GM10248 (cell line): ENCODE results near the gene UBE2G1.

ENCODE experiments used
- CTCF ChIA-PET: fragments of 300-600 bp; sonication (Branson Sonifier 250); formaldehyde crosslinking; extraction: SDS; loops from one replicate; lab custom pipeline; 2021; ENCODE audit warnings: antibody characterized with exemption; lab: Yijun Ruan, JAX
- POLR2A ChIA-PET: fragments of 350-650 bp; sonication (Branson Sonifier 250); formaldehyde crosslinking; extraction: SDS; loops from one replicate; lab custom pipeline; 2020; ENCODE audit warnings: antibody characterized with exemption; lab: Yijun Ruan, JAX
- DNase-seq: peaks from one replicate; pipeline ENCODE4 v3.0.0; 2012; ENCODE audit errors: extremely low spot score
- TF ChIP-seq, protein P1 (sequence below): IDR thresholded peaks from 2 replicates; pipeline ENCODE4 v1.5.1; 2012; ENCODE audit warnings: mild to moderate bottlenecking, low read depth; ENCODE audit errors: extremely low read depth, missing control alignments, control extremely low read depth

UBE2G1 gene

DNA sequence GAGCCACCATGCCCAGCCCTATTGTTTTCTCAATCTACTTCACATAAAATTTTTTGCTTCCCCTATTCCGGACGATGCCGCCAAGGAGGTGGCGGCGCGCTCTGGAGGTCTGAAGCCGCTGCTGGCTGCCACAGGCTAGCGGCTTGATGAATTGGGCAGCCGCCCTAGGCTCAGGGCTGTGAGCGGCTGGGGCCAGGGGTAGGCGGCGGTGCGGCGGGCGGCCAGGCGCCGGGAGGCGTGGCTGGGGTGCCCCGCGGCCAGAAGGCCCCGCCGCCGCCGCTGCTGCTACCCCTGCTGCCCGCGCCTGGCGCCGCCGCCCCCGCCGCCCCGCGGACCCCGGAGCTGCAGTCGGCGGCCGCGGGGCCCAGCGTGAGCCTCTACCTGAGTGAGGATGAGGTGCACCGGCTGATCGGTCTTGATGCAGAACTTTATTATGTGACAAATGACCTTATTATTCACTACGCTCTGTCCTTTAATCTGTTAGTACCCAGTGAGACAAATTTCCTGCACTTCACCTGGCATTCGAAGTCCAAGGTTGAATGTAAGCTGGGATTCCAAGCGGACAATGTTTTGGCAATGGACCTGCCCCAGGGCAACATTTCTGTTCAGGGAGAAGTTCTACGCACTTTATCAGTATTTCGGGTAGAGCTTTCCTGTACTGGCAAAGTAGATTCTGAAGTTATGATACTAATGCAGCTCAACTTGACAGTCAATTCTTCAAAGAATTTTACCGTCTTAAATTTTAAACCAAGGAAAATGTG lies 144.4 kb downstream of the UBE2G1 start:
- ChIA-PET POLR2A (no interaction called here), CTCF (interaction anchor here (1.0 to 15.8 kb wide), 6 partner anchors 8 to 194 kb away, joined by 3 to 248 read pairs (median 5); no protein-coding TSS in a partner anchor)
- TF ChIP-seq, protein P1, sequence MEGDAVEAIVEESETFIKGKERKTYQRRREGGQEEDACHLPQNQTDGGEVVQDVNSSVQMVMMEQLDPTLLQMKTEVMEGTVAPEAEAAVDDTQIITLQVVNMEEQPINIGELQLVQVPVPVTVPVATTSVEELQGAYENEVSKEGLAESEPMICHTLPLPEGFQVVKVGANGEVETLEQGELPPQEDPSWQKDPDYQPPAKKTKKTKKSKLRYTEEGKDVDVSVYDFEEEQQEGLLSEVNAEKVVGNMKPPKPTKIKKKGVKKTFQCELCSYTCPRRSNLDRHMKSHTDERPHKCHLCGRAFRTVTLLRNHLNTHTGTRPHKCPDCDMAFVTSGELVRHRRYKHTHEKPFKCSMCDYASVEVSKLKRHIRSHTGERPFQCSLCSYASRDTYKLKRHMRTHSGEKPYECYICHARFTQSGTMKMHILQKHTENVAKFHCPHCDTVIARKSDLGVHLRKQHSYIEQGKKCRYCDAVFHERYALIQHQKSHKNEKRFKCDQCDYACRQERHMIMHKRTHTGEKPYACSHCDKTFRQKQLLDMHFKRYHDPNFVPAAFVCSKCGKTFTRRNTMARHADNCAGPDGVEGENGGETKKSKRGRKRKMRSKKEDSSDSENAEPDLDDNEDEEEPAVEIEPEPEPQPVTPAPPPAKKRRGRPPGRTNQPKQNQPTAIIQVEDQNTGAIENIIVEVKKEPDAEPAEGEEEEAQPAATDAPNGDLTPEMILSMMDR, result no peak
- DNase-seq, result no peak

DNA sequence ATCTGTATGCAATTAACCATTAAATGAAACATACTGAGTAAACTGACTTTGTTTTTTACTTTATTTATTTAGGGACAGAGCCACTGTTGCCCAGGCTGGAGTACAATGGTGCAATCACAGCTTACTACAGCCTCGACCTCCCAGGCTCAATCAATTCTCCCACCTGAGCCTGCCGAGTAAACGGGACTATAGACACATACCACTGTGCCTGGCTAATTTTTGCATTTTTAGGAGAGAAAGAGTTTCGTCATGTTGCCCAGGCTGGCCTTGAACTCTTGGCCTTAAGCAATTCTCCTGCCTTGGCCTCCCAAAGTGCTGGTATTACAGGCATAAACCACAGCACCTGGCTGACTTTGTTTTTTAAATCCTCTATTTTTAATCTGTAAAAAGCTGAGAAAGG lies 145.3 kb downstream of the UBE2G1 start:
- TF ChIP-seq, protein P1, result no peak
- ChIA-PET POLR2A (no interaction called here), CTCF (interaction anchor here (2.9 to 15.8 kb wide), 2 partner anchors 9 to 195 kb away, joined by 9 to 248 read pairs; no protein-coding TSS in a partner anchor)

DNA sequence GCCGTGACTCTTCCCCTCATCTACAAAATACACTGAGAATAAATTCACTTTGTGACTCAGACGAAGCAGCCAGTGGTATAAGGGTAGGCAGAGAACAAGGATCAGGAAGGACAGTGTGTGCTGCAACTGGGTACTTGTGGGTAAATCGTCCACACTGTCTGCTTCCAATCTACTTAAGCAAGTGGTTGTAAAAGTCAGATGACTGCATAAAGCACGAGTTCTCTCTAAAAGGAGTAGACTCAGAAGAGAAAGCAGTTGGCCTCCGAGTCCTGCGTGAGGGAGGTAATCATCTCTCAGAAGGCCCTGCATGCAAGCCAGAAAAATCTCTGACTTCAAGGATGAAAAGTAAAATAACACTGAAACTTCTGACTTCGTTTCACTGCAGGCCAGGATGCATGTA lies 145.8 kb downstream of the UBE2G1 start:
- TF ChIP-seq, protein P1, result no peak
- ChIA-PET CTCF (interaction anchor here (0.7 to 15.8 kb wide), 5 partner anchors 9 to 196 kb away, joined by 3 to 248 read pairs (median 4); no protein-coding TSS in a partner anchor), POLR2A (no interaction called here)
- DNase-seq, result no peak

More for the DNA sequence above, 145.3 kb downstream of the UBE2G1 start:
- DNase-seq, result no peak
